Choroid plexus epithelial cell (primary cell): ENCODE results near the gene SNX18.

Experiments
- DNase-seq: peaks from one replicate; pipeline ENCODE4 v3.0.0-alpha.2; 2010; ENCODE audit warnings: low read depth
- H3K4me3 ChIP-seq: 2 replicates; pipeline ENCODE4 v1.5.1; 2011; ENCODE audit warnings: low read depth, mild to moderate bottlenecking, control low read depth, low read length, moderate library complexity
- CTCF ChIP-seq: conservative IDR thresholded peaks from 2 replicates; pipeline ENCODE4 v1.5.1; 2011; ENCODE audit warnings: low read depth, mild to moderate bottlenecking, control low read depth, inconsistent platforms, low read length, moderate library complexity

The SNX18 gene

GRCh38 chr5:54541823-54542783 lies 24.5 kb downstream of the SNX18 start:
- H3K4me3 ChIP-seq = no peak overlapping the region
- no peak for DNase-seq
- TF ChIP-seq CTCF = no peak

DNA sequence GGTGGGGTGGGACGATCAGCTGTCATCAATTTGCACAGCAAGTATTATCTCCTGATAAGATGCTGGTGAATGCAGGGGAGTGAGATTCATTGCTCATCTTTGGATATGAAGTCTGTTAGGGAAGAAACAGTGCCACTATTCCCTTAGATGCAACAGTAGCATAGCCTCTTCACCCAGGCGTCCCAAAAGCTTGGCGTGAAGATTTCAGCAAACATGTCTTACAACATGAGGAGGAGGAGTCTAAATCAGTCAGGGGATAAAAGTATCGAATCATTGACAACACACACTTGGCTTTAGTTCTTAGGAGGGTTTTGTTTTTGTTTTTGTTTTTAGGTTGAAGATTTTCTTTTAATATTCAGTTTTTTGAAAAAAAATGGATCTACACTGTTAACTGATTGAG lies 26.5 kb downstream of the SNX18 start:
- no peak overlapping the region for H3K4me3 ChIP-seq
- no peak for TF ChIP-seq CTCF

DNA sequence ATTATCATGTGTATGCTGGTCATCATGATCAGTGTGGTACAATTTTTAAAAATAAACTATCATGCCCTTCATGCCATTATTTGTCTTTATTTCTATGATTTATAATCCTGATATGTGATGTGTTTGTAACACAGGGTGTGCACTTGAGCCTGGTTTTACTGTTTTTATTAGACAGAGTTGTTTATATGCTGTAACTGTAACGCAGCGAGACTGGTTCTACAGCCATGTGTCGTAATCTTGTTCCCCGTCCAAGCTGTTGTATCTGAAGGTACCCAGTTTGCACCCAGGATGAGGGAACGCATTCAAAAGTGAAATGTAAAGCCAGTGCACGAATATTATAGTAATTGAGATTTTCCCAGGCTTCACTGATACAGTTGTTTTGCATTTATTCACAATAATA lies 28.2 kb downstream of the SNX18 start:
- TF ChIP-seq CTCF = no peak
- no peak for DNase-seq
- H3K4me3 ChIP-seq = no peak overlapping the region

More for the DNA sequence above, 26.5 kb downstream of the SNX18 start:
- DNase-seq = no peak

GRCh38 chr5:54547711-54548250 lies 30.2 kb downstream of the SNX18 start:
- no peak for TF ChIP-seq CTCF
- no peak overlapping the region for H3K4me3 ChIP-seq
- peak; percentile 83 for DNase-seq

DNA sequence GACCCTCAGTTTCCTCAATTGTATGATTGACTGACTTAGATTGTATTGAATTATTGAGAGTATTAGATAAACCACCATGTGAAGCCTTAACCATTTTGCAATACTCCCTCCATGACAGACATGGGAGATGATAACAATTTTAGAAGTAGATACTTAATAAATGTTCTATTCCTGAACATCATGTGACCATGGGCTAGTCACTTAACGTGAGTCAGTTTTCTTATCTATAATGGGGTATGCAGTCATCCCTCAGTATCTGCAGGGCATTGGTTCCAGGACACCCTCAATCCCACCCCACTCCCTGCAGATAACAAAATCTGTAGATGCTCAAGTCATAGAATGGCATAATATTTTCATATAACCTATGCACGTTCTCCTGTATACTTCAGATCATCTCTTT lies 31.0 kb downstream of the SNX18 start:
- no peak for DNase-seq
- H3K4me3 ChIP-seq = no peak overlapping the region
- TF ChIP-seq CTCF = no peak

DNA sequence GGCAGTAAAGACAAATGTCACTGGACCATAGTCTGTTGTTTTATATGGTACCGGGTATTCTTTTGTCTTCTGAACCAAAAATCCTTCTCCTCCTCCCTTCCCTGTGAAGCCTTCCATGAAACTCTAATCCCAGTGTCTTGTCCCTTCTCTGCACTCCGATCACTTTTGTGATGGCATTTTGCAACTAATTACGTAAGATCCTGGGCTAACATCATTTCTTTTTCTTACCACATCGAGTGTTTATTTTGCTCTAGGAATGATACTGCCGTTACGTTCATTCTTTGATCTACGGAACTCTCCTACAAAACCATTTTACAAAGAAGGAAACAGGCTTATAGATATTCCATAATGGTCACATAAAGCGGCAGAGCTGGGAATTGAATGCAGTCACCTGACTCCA lies 33.7 kb downstream of the SNX18 start:
- peak; percentile 15 for DNase-seq
- no peak for TF ChIP-seq CTCF
- no peak overlapping the region for H3K4me3 ChIP-seq
